ENCODE measurements around the gene PRAMEF7.
"Not testable (repeated sequence)": the region's sequence is repeated elsewhere in the genome, so short reads cannot be mapped to it uniquely, and the experiment has no call there.

Gene PRAMEF7

DNA sequence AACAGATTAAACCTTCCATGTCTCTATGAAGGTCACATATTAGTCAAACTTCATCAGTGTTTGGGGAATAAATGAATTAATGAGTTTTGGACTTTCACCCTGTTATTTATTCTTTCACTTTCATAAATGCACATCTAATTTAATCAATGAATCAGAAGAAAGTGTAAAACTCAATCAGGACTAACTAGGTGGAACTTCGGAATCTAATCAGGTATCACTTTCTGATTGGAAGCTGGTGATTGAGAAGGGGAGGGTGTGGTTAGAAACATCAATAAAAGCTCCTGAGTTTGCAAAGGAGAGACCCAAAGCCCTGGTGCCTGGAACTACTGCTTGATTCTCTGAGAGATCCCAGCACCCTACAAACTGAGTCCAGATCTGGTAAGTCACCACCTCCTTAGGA lies at the start of gene PRAMEF7:
Gene PRAMEF7, plus strand, starts transcription at position 301 of the 400 bp plus-strand sequence. CDS start 1,083 bp downstream, outside the sequence.
- not testable (repeated sequence) for DNase-seq

DNA sequence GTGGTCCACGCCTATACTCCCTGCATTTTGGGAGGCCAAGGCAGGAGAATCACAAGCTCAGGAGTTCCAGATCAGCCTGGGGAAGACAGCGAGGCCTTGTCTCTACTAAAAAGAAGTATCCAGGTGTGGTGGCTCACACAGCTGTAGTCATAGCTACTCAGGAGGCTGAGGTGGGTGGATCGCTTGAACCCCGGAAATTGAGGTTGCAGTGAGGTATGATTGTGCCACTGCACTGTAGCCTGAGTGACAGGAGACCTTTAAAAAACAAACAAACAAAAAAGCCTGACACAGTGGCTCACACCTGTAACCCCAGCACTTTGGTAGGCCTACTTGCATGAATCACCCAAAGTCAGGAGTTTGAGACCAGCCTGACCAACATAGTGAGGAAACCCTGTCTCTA lies 38.0 kb upstream of the PRAMEF7 start:
- not testable (repeated sequence) for DNase-seq

DNA sequence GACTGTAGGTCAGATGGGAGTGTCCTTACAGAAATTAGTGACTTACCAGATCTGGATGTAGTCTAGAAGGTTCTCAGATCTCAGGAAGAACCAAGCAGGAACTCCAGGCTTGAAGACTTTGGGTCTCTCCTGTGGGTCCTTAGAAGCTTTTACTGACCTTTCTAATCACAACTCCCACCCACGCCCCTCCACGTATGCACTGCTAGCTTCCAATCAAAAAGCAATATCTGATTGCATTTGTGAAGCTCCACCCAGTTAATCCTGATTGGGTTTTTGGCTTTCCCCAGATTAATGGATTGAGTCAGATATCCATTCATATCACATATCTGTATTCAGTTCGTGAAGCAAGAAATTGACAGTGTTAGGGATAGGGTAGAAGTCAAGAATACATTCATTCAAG lies 30.3 kb upstream of the PRAMEF7 start, which contains the start of gene PRAMEF4:
Gene PRAMEF4, minus strand, starts transcription at position 101 of the 400 bp plus-strand sequence. CDS start 2,807 bp downstream, outside the sequence.
- DNase-seq = not testable (repeated sequence)

DNA sequence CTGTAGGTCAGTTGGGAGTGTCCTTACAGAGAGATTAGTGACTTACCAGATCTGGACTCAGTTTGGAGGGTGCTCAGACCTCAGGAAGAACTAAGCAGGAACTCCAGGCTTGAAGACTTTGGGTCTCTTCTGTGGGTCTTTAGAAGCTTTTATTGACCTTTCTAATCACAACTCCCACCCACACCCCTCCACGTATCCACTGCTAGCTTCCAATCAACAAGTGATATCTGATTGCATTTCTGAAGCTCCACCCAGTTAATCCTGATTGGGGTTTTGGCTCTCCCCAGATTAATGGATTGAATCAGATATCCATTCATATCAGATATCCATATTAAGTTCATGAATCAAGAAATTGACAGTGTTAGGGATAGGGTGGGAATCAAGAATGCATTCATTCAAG lies 18.2 kb upstream of the PRAMEF7 start, which contains the start of gene PRAMEF10:
Gene PRAMEF10, minus strand, starts transcription at position 101 of the 400 bp plus-strand sequence. CDS start 2,423 bp downstream, outside the sequence.
- not testable (repeated sequence) for DNase-seq

DNA sequence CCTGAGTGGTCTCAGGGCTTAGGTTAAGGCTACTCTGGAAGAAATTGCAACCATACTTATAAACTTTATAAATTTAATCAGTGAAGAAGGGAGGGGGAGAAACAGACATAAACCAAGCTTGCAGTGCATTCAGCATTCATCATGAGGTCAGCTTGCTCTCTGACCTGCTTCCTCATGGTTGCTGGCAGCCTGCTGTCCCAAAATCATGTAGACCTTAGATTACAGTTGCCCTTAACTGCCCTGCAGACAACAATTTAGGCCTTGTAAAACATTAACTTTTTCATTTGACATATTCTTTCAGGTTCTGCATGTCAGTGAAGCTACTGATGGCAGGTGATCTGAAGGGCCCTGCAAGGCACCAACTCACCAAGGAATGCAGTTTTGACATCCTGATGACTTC lies 17.2 kb upstream of the PRAMEF7 start:
- DNase-seq = not testable (repeated sequence)

DNA sequence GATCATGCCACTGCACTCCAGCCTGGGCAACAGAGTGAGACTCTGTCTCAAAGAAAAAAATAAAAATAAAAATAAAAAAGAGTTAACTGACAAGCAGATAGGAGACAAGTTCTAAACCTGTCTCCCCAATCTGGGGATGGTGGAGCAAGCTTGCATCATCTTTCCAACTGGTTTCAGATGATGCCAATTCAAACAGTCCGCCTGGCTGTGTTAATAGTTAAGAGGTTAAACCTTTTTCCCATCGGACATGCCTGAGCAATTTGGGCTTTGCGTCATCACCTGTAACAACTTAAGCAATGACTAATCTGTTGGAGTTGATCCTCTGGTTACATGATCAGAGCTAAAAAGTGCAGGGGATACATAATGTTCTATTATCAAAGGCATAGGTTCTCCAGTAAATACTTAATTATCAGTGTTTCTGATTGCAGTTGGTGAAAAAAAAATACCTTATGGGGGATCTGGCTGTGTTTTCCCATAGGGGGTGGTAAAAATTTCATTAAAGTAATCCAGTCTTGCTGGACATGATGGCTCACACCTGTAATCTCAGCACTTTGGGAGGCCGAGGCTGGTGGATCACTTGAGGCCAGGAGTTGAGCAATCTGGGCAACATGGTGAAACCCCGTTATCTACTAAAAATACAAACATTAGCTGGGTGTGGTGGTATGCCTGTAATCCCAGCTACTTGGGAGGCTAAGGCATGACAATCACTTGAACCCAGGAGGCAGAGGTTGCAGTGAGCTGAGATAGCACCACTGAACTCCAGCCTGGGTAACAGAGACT lies 12.4 kb upstream of the PRAMEF7 start:
- not testable (repeated sequence) for DNase-seq

DNA sequence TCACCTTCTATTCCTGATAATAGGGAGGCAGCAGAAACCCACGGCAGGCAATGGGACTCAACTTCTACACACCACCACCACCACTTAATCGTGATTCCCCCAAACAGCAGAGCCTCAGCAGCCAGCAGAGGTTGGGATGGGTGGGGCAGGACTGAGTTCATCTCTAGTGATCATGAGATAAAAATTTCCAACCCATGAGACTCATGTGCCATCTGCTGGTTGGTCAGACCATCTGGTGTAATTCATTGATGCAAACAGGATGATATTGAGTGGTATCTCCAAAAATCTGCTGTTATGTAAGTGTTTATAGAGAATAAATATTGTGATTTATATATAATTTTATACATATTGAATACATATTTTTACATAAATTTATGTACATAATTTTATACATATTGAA lies 5.3 kb downstream of the PRAMEF7 start:
- not testable (repeated sequence) for DNase-seq

DNA sequence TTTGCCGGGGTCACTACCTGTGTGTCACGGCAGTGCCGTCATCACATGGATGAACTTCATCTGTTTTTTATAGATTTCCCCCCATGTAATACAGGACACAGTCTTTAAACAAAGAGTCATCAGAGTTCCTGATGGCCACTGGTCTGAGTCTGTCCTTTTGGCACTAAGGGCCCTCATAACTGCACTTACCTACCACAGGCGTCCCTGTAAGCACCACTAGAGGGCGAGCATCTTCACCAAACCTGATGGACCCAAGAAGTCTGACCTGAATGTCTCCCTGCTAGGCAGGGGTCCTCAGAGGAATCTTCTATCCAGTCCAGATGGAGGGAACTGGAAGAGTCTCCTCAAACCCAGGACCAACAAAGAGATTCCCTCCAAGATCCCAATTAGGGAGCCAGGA lies 8.0 kb downstream of the PRAMEF7 start:
- DNase-seq = not testable (repeated sequence)

DNA sequence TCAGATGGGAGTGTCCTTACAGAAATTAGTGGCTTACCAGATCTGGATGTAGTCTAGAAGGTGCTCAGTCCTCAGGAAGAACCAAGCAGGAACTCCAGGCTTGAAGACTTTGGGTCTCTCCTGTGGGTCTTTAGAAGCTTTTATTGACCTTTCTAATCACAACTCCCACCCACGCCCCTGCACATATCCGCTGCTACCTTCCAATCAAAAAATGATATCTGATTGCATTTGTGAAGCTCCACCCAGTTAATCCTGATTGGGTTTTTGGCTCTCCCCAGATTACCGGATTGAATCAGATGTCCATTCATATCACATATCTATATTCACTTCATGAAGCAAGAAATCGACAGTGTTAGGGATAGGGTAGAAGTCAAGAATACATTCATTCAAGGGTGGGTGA lies 31.1 kb downstream of the PRAMEF7 start, which contains the start of gene PRAMEF6:
Gene PRAMEF6, minus strand, starts transcription at position 101 of the 400 bp plus-strand sequence. CDS start 5,062 bp downstream, outside the sequence.
- DNase-seq = not testable (repeated sequence)
